ENCODE data around the gene MAB21L3. TPM values are rescaled to one million over a fixed set of nuclear protein-coding genes. Genes with fewer than 3 reads are reported as not detected.

MAB21L3 gene
- total RNA-seq = not detected in 2 replicates

DNA sequence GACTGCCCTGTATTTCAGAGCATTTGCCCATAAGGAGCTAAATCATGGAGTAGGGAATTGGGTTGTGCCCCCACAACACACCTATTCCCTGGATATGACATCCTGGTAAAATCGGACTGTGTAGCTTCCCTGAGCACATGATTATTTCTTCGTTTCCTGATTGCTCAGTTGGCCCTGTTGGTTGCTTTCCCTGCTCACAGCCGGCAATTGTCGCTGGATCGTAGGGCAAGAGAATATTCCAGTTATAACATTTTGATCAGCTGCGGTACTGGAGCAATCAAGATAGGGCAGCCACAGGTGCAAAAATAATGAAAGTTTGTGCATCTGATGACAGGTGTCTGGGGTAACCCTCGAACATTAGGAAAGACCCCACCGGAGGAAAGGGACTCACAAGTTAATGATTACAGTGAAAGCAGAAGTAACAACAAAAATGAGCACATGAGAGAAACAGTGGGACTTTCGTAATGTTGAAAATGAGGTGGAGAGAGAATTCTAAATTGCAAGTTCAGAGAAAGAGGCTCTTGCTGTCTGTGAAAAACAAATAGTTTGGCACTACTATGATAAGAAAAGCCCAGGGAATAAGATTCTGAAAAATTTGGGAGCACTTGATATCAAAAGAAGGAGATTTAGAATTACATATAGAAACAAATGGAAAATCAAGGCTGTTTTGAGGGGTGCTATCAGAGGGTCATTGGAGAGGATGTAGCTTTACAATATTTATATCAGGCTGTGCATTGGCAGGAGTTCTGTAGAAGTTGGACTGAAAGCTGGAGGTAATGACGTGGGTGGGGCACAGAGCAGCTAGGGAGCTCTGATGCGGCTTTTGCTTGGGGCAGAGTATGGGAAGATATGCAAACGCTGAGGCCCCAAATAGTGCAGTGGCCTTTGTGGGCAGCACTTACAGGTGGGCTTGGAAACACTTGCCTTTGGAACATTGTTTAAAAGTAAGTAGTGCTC, at the start of gene MAB21L3:
Gene MAB21L3, plus strand, starts transcription at position 833 of the 957 bp plus-strand sequence. CDS start 1,217 bp downstream, outside the sequence.
- H3K27ac Mint-ChIP-seq = no peak within 1 kb of the TSS
- no peaks in the 10 kb centered on the region for H3K4me1 Mint-ChIP-seq
- no peaks in the 10 kb centered on the region for H3K9me3 Mint-ChIP-seq
- no peak within 1 kb of the TSS for H3K4me3 Mint-ChIP-seq
- no peak for DNase-seq
- H3K36me3 Mint-ChIP-seq (ENCODE audit: low read depth) = no peaks in the 10 kb centered on the region
- intact Hi-C loops (cut with micrococcal nuclease) = no loop called here
- peaks cover 20% of the 10 kb centered on the region for H3K27me3 Mint-ChIP-seq

DNA sequence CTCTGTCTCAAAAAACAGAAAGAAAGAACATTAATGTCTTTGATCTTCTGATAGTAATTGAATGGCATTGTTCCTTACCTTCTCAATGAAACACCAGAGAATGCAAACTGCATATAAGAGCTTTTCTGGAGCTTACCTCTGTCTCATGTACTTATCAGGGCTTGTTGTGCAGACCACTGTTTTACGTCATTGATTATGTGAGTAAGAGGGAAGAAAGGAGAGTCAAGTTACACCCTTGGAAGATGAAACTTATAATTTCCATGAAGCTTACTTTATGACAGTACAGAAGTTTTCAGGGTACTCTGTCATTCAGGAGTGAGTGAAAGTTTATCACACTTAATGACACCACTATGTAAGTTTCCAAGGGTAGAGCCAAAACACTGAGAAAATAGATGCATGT, 49.0 kb upstream of the MAB21L3 start:
- intact Hi-C loops (cut with micrococcal nuclease) = no loop called here
- DNase-seq = no peak
- no peaks in the 10 kb centered on the region for H3K4me1 Mint-ChIP-seq
- H3K36me3 Mint-ChIP-seq (ENCODE audit: low read depth) = no peaks in the 10 kb centered on the region
- H3K9me3 Mint-ChIP-seq = peaks cover 3% of the 10 kb centered on the region
- peaks cover 10% of the 10 kb centered on the region for H3K27me3 Mint-ChIP-seq
- H3K4me3 Mint-ChIP-seq = no peak overlapping the region
- H3K27ac Mint-ChIP-seq = no peak overlapping the region

DNA sequence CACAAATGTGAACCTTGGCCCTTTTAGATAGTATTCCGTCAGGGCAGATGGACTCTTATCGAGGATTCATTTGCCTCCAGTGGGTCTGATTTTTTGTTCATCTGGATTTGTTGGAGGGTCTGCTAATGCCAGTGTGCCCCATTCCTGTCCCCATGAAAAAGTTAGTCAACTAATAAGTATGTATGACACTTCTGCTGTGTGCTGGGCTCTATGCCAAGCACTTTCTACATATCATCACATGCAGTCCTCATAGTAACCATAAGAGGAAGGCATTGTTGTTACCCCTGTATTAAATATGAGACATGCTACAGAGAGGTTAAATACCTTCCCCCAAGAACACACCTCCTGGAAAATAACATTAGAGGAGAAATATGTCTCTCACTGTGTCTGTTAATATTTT, 46.6 kb upstream of the MAB21L3 start:
- DNase-seq = no peak
- H3K4me3 Mint-ChIP-seq = no peak overlapping the region
- H3K4me1 Mint-ChIP-seq = no peaks in the 10 kb centered on the region
- H3K9me3 Mint-ChIP-seq = peaks cover under 1% of the 10 kb centered on the region
- peaks cover 19% of the 10 kb centered on the region for H3K27me3 Mint-ChIP-seq
- H3K36me3 Mint-ChIP-seq (ENCODE audit: low read depth) = no peaks in the 10 kb centered on the region
- no peak overlapping the region for H3K27ac Mint-ChIP-seq
- intact Hi-C loops (cut with micrococcal nuclease) = no loop called here

DNA sequence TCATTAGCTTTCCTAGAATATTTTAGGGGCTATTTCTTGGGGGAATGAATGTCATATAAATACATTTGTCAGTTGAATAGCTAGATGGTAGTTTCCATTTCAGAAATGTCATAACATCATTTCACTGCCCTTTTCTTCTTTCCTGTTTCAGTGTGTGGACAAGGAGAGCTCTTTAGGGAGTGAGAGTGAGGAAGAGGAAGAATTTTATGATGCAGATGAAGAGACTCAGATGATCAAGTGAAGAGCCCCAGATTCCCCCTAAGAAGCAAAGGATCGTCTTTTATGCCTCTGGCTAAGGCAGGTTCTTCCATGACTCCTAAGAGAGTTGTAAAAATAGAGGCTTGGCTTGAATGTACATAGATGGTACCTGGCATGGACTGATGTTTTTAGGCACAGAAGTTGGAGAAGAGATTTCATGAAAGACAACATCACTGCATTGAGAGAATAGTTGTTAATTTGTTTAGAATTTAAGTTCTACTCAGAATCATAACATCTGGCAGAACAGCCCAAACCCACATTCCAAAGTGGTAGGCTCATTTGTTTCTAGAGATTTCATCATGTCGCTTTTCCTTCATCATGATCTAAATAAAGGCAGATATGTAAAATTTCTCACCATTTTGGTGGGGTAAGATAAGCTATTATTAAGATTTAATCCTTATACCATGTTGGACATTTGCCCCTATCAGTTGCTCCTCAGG, 44.2 kb upstream of the MAB21L3 start:
- H3K9me3 Mint-ChIP-seq = no peaks in the 10 kb centered on the region
- H3K4me1 Mint-ChIP-seq = no peaks in the 10 kb centered on the region
- H3K27me3 Mint-ChIP-seq = peaks cover 25% of the 10 kb centered on the region
- no peaks in the 10 kb centered on the region for H3K36me3 Mint-ChIP-seq (ENCODE audit: low read depth)
- intact Hi-C loops (cut with micrococcal nuclease) = no loop called here
- H3K4me3 Mint-ChIP-seq = no peak overlapping the region
- DNase-seq = no peak
- no peak overlapping the region for H3K27ac Mint-ChIP-seq

DNA sequence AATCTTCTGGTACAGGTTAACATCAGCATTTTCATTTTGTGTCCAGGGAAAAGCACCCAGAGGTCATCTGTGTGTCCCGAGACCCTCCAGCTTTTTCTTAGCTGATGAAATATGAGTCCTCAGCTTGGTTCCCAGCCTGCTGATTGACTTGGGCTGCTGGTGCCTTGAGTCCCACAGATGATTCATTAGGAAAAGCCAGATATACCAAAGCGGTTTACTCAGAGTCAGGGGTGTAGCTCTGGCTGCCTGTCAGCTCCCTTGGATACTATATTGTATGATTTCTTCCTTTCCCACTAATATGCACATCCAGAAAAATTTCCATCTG, 43.7 kb upstream of the MAB21L3 start:
- H3K4me3 Mint-ChIP-seq = no peak overlapping the region
- H3K4me1 Mint-ChIP-seq = no peaks in the 10 kb centered on the region
- H3K27me3 Mint-ChIP-seq = peaks cover 24% of the 10 kb centered on the region
- H3K36me3 Mint-ChIP-seq (ENCODE audit: low read depth) = no peaks in the 10 kb centered on the region
- no peak for DNase-seq
- intact Hi-C loops (cut with micrococcal nuclease) = no loop called here
- H3K9me3 Mint-ChIP-seq = no peaks in the 10 kb centered on the region
- H3K27ac Mint-ChIP-seq = no peak overlapping the region

DNA sequence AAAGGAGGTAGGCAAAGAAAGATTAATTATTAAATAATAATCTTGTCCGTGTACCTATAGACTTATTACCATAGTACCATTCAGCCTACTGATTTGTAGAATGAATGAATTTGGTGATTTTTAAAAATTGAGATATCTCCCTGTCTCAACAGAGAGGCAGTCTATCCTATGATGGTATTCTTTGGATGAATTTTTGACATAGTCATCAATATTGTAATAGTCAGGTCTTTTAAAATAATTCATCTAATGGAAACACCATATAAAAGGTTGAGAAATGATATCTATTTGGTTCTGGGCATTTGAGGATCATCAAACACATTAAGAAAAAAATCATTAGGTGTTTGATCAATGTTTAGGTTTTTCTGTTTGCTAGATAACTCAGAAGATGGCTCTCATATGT, 35.6 kb upstream of the MAB21L3 start:
- no peaks in the 10 kb centered on the region for H3K9me3 Mint-ChIP-seq

DNA sequence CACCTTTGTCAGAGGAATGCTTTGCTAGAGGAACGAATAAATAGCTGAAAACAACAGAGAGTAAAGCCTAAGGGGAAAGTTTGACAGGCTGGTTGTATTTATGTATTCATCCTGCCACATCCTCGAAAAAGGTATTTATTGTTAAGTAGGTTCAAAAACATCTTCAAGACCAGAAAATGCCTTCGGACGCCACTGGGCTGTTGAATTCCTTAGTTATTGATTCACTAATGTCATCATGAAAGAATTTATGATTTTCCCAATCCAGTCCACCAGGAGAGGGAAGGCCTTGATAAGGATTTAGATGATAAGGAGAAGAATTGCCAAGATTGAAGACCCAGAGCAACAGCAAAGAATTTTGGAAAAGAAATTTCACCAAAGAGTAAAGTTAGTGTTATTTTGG, 35.2 kb upstream of the MAB21L3 start:
- H3K4me3 Mint-ChIP-seq = no peak overlapping the region
- no peaks in the 10 kb centered on the region for H3K9me3 Mint-ChIP-seq
- H3K27me3 Mint-ChIP-seq = peaks cover 11% of the 10 kb centered on the region
- H3K27ac Mint-ChIP-seq = no peak overlapping the region
- H3K4me1 Mint-ChIP-seq = no peaks in the 10 kb centered on the region
- H3K36me3 Mint-ChIP-seq (ENCODE audit: low read depth) = no peaks in the 10 kb centered on the region
- no peak for DNase-seq
- intact Hi-C loops (cut with micrococcal nuclease) = no loop called here

More for the DNA sequence above, 35.6 kb upstream of the MAB21L3 start:
- H3K36me3 Mint-ChIP-seq (ENCODE audit: low read depth) = no peaks in the 10 kb centered on the region
- peaks cover 15% of the 10 kb centered on the region for H3K27me3 Mint-ChIP-seq
- intact Hi-C loops (cut with micrococcal nuclease) = no loop called here
- no peak overlapping the region for H3K27ac Mint-ChIP-seq
- H3K4me1 Mint-ChIP-seq = no peaks in the 10 kb centered on the region
- DNase-seq = no peak
- H3K4me3 Mint-ChIP-seq = no peak overlapping the region

DNA sequence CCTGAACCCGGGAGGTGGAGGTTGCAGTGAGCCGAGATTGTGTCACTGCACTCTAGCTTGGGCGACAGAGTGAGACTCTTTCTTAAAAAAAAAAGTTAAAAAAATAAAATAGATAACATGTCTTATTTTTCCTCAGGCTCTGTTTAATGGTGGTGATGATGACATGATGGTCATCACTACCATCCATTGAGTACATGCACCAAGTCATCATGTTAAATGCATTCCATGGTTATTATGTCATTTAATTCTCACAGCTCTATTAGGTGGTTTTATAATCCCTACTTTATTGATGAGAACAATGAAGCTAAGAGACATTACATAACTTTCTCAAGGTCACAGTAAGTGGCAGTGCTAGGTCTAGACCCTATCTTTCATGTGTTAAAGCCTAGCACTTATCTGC, 34.4 kb upstream of the MAB21L3 start:
- intact Hi-C loops (cut with micrococcal nuclease) = no loop called here
- no peak for DNase-seq
- H3K9me3 Mint-ChIP-seq = no peaks in the 10 kb centered on the region
- no peak overlapping the region for H3K4me3 Mint-ChIP-seq
- peaks cover 11% of the 10 kb centered on the region for H3K27me3 Mint-ChIP-seq
- no peaks in the 10 kb centered on the region for H3K4me1 Mint-ChIP-seq
- H3K27ac Mint-ChIP-seq = no peak overlapping the region
- H3K36me3 Mint-ChIP-seq (ENCODE audit: low read depth) = no peaks in the 10 kb centered on the region

DNA sequence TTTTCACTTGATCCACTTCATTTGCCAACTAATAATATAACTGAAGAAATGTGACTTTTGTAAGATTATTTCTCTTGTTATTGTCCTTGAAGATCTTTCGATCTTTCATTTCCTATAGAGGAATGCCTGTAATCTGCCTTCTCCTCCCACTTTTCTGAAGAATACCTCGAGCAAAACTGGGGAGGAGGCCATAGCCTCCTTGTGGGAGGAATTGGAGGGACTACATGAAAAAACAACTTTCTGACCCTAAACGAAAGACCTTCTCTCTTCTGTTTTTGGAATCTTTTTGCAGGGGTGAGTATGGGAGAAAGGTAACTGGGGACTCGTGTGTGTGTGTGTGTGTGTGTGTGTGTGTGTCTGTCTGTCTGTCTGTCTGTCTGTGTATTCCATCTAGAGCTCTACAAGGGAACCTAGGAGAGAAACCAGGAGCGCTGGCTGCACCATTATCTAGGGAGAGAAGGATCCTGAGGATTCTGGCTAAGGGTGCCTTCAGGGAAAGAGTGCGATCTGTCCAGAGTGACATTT, 32.4 kb upstream of the MAB21L3 start:
- intact Hi-C loops (cut with micrococcal nuclease) = no loop called here
- DNase-seq = no peak
- Mint-ChIP-seq H3K27me3 (peaks cover 13% of the 10 kb centered on the region), H3K4me1 (no peaks in the 10 kb centered on the region), H3K9me3 (no peaks in the 10 kb centered on the region), H3K4me3 (no peak overlapping the region), H3K36me3 (ENCODE audit: low read depth) (no peaks in the 10 kb centered on the region), H3K27ac (no peak overlapping the region)

DNA sequence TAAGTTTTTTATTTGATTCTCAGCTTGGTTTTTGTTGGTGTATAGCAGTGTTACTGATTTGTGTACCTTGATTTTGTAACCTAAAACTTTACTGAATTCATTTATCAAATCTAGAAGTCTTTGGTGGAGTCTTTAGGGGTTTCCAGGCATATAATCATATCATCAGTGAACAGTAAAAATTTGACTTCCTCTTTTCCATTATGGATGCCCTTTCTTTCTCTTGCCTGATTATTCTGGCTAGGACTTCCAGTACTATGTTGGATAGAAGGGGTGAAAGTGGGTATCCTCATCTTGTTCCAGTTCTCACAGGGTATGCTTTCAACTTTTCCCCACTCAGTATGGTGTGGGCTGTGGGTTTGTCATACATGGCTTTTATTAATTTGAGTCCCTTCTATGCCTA, 23.6 kb upstream of the MAB21L3 start:
- Mint-ChIP-seq H3K9me3 (peaks cover 5% of the 10 kb centered on the region), H3K36me3 (ENCODE audit: low read depth) (no peaks in the 10 kb centered on the region), H3K4me1 (no peaks in the 10 kb centered on the region), H3K27ac (no peak overlapping the region), H3K27me3 (peaks cover 18% of the 10 kb centered on the region), H3K4me3 (no peak overlapping the region)
- DNase-seq = no peak
- intact Hi-C loops (cut with micrococcal nuclease) = no loop called here

DNA sequence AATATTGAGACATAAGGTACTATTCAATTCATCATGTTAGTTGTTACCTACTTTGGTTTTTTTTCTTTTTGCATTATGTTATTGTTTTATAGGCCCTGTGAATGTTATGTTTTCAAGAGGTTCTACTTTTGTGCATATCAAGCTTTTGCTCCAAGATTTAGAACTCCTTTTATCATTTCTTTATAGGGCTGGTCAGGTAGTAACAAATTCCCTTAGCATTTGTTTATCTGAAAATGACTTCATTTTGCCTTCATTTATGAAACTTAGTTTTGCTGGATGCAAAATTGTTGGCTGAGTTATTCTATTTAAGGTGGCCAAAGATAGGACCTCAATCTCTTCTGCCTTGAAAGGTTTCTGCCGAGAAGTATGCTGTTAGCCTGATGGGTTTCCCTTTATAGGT, 21.3 kb upstream of the MAB21L3 start:
- Mint-ChIP-seq H3K9me3 (peaks cover 5% of the 10 kb centered on the region), H3K4me1 (no peaks in the 10 kb centered on the region), H3K27ac (no peak overlapping the region), H3K4me3 (no peak overlapping the region), H3K36me3 (ENCODE audit: low read depth) (no peaks in the 10 kb centered on the region), H3K27me3 (peaks cover 21% of the 10 kb centered on the region)
- intact Hi-C loops (cut with micrococcal nuclease) = no loop called here
- DNase-seq = no peak

DNA sequence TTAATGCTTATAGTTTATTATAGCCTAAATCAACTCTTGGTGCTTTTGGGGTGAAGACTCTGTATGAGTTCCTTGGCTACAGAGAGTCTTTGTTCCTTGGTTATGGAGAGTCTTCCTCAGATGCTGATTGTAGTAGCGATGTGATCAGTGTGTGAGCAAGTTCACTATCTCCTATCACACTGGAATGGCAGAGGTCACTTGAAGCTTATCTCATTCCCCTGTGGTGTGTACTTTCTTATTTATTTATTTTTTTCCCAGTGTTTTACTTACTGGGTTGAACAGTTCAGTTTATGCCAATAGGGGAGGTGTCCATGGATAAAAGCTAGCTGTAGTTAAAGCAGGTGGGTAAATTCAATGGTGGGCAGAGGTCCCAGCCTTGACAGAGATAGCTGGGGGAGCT, 20.1 kb upstream of the MAB21L3 start:
- peaks cover 20% of the 10 kb centered on the region for H3K27me3 Mint-ChIP-seq
- DNase-seq = no peak
- H3K36me3 Mint-ChIP-seq (ENCODE audit: low read depth) = no peaks in the 10 kb centered on the region
- H3K4me1 Mint-ChIP-seq = no peaks in the 10 kb centered on the region
- intact Hi-C loops (cut with micrococcal nuclease) = no loop called here
- no peak overlapping the region for H3K27ac Mint-ChIP-seq
- H3K9me3 Mint-ChIP-seq = peaks cover 5% of the 10 kb centered on the region
- H3K4me3 Mint-ChIP-seq = no peak overlapping the region

DNA sequence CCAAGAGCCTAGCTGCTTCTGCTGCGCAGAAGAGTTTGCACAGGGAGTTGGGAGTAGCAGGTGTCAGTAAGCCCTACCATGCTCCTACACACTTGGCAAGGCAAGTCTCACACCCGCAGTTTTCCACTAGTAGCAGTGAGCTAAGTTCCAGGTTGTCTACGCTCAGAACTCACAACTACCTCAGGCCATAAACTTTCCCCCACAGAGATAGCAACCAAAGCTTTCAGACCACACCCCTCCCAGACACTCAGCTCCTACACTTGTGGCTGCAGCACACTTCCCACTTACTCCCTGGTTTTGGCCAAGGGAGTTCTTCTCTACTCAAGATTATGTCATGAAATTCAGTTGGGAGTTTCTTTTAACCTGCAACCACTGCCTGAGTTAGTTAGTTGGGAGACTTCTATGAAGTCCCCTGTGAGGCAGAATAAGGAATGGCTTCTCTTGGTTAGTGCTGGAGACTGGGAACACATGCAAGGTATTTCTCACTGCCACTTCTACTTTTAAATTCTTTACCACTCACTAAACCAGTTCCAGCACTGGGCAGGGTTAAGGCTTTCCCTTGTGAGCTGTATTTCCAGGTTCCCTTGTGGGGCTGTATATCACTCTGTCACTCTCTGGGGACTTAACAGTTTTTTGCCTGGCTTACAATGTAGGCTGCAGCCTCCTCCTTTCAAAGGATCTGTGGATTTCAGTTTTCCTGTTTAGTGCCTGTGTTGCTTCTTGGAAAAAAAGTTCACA, 18.3 kb upstream of the MAB21L3 start:
- no peak for DNase-seq
- Mint-ChIP-seq H3K27me3 (peaks cover 12% of the 10 kb centered on the region), H3K4me3 (no peak overlapping the region), H3K36me3 (ENCODE audit: low read depth) (no peaks in the 10 kb centered on the region), H3K9me3 (peaks cover 9% of the 10 kb centered on the region), H3K27ac (no peak overlapping the region), H3K4me1 (no peaks in the 10 kb centered on the region)
- intact Hi-C loops (cut with micrococcal nuclease) = no loop called here

DNA sequence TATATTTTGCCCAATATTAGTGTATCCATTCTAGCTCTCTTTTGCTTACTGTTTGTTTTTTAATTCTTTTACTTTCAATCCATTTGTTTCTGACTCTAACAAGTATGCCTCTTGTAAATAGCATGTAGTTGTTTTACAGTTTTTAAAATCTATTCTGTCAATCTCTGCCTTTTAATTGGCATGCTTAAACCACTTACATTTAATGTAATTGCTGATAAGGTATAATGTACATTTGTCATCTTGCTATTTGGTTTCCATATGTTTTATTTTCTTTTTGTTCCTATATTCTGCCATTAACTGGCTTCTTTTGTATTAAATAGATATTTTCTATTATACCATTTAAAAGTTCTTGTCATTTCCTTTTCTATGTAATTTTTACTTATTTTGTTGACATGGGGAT, 16.2 kb upstream of the MAB21L3 start:
- no peak overlapping the region for H3K27ac Mint-ChIP-seq
- no peaks in the 10 kb centered on the region for H3K36me3 Mint-ChIP-seq (ENCODE audit: low read depth)
- intact Hi-C loops (cut with micrococcal nuclease) = no loop called here
- H3K9me3 Mint-ChIP-seq = peaks cover 4% of the 10 kb centered on the region
- DNase-seq = no peak
- H3K27me3 Mint-ChIP-seq = peaks cover 13% of the 10 kb centered on the region
- H3K4me3 Mint-ChIP-seq = no peak overlapping the region
- H3K4me1 Mint-ChIP-seq = no peaks in the 10 kb centered on the region

All from activated CD4-positive, alpha-beta T cell treated with anti-CD3 and anti-CD28 coated beads, Interleukin-2, amount 10 ng/mL, durations not matched to agents 24 days and 14 days (primary cell).